ENCODE results near the gene PTPN4.

The PTPN4 gene

DNA sequence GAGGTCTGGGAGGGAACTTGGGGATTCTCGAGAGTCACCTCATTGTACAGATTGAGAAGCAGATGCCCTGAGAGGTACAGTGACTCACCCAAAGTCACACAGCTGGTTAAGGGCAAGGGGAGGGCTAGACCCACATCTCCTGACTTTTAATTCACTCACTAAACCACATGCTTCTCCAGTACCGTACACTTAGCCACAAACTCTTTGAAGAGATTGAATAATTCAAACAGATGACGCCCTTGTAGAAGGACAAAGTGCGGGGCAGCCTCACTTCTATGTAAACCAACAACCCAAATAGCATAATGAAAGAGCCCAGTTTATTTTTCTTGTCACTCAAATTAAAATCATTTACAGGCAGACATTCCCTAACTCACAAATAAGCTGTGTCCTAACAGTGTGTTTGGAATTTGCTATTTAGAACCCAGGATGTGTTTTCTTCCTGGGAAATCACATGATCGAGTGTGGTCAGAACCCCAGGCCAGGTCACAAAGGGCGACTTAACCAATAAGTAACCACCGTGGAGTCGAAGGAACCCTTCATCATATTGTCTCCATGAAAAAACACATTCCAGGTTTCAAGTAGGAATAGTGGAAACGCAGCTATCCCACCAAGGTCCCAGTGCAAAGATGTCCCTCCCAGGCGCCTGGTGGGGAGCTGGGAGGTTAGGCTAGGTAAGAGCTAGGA, 35.8 kb upstream of the PTPN4 start:
- no peak overlapping the region for H3K4me3 ChIP-seq (ENCODE audit: low read depth, low read length)
- TF ChIP-seq CTCF (conservative IDR thresholded peaks at IDR 0.05; ENCODE audit: low read depth, low read length): no peak
- DNase-seq (ENCODE audit: low read depth): peak; percentile 19

DNA sequence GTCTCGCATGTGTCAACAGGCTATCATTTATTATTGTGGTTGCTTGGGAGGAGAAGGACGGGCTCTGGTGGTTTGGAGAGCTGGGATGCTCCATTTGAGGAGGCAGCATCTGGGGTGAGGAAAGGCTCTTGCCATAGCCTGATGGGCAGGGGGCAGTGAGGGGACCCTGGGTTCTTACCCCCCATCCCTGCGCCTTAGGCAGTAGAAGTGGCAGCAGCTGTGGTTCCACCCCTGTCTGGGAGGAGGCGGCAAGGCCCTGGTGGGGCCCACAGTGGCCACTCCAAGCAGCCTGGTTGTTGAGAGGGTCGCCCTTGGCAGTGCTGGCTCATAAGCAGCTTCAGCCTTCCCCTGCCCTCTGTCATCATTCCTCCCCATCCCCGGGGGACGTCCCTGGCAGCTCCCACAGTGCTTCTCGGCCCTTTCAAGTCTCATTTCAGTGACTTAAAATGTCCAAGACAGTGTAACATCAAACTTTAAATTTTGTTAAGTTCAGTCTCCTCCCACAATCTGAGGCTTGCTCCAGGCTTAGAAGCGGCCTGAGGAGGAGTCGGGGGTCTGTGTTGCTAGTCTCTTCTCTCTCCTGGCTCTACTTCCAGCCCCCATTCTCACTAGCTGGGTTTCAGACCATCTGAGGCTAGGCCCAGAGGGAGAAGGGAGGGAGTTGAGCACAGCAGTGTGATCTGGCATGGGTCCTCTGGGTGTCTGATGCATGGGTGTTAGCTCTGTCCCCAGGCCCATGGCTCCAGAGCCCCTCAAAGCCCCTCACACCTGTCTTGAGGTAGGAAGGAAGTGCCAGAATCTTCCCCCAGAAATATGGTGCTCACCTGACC, 34.9 kb upstream of the PTPN4 start:
- DNase-seq (ENCODE audit: low read depth): no peak
- no peak overlapping the region for H3K4me3 ChIP-seq (ENCODE audit: low read depth, low read length)
- TF ChIP-seq CTCF (conservative IDR thresholded peaks at IDR 0.05; ENCODE audit: low read depth, low read length): no peak

GRCh38 chr2:119727493-119727892, 32.2 kb upstream of the PTPN4 start:
- no peak for DNase-seq (ENCODE audit: low read depth)
- no peak overlapping the region for H3K4me3 ChIP-seq (ENCODE audit: low read depth, low read length)
- TF ChIP-seq CTCF (conservative IDR thresholded peaks at IDR 0.05; ENCODE audit: low read depth, low read length): no peak

- peak; percentile 44 for DNase-seq (ENCODE audit: low read depth)
- TF ChIP-seq CTCF (conservative IDR thresholded peaks at IDR 0.05; ENCODE audit: low read depth, low read length): no peak
- no peak overlapping the region for H3K4me3 ChIP-seq (ENCODE audit: low read depth, low read length)
Observed at GRCh38 chr2:119728421-119728820, 31.3 kb upstream of the PTPN4 start.

GRCh38 chr2:119730671-119731177, 29.0 kb upstream of the PTPN4 start:
- no peak for TF ChIP-seq CTCF (conservative IDR thresholded peaks at IDR 0.05; ENCODE audit: low read depth, low read length)
- no peak overlapping the region for H3K4me3 ChIP-seq (ENCODE audit: low read depth, low read length)
- DNase-seq (ENCODE audit: low read depth): no peak

DNA sequence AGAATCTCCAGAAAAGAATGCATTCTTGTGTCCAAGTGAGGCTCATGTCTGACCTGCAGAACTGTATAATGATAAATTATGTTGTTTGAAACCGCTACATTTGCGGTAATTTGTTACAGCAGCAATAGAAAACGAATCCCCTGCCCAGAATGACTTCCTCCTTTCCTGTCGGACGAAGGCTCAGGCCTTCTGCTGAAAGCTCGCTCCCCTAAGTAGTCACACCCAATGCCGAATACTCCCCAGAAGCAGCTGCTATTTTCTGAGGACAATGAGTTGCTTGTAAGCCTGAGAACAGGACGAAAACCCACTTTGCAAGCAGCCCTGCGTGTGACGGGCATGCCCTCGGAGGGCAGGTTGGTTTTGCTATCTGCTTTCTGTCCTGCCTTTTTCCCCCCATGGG, 27.7 kb upstream of the PTPN4 start:
- no peak overlapping the region for H3K4me3 ChIP-seq (ENCODE audit: low read depth, low read length)
- TF ChIP-seq CTCF (conservative IDR thresholded peaks at IDR 0.05; ENCODE audit: low read depth, low read length): no peak
- no peak for DNase-seq (ENCODE audit: low read depth)

All from choroid plexus epithelial cell (primary cell).